Uterus (tissue), 4 donors: ENCODE results near the gene ADAMTS17. TPM values are rescaled to one million over a fixed set of nuclear protein-coding genes. Genes with fewer than 3 reads are reported as not detected.

Experiments used
- DNase-seq, 2 donors: peaks; one replicate each; pipeline ENCODE4 v3.0.0-alpha.2; 2019 to 2020
- H3K27ac ChIP-seq, 2 donors: fragments of 200-600 bp; sonication (generic); 1 replicate in 1 of 2; 2 replicates in 1 of 2; pipeline ENCODE4 v1.5.1; 2016 to 2018
- H3K27me3 ChIP-seq, 2 donors: fragments of 200-600 bp; sonication (generic); one replicate each; pipeline ENCODE4 v1.5.1; 2018 to 2019; ENCODE audit warnings: control low read depth in 1 of 2
- H3K36me3 ChIP-seq, 2 donors: fragments of 200-600 bp; sonication (generic); one replicate each; pipeline ENCODE4 v1.5.1; 2019; ENCODE audit warnings: control low read depth in 1 of 2
- H3K4me1 ChIP-seq, 2 donors: fragments of 200-600 bp; sonication (generic); one replicate each; pipeline ENCODE4 v1.5.1; 2018 to 2019; ENCODE audit warnings: control low read depth in 1 of 2
- H3K4me3 ChIP-seq, 2 donors: fragments of 200-600 bp; sonication (generic); 1 replicate in 1 of 2; 2 replicates in 1 of 2; pipeline ENCODE4 v1.5.1; 2018 to 2019; ENCODE audit warnings: mild to moderate bottlenecking in 1 of 2
- H3K9me3 ChIP-seq, 2 donors: fragments of 200-600 bp; sonication (generic); one replicate each; pipeline ENCODE4 v1.5.1; 2019; ENCODE audit warnings: control low read depth in 1 of 2
- POLR2A ChIP-seq, 2 donors: fragments of 450-650 bp; IDR thresholded peaks; one replicate each; pipeline ENCODE4 v1.6.1; 2016; ENCODE audit warnings: antibody characterized with exemption in 2 of 2, mild to moderate bottlenecking in 1 of 2, moderate library complexity in 1 of 2
- intact Hi-C: fragments of 100-400 bp; cut with DNase I; formaldehyde crosslinking; loops from one replicate; pipeline ENCODE4 v1.15.1; 2023; ENCODE audit warnings: low total_unique reads
- total RNA-seq, 4 donors: library from RNA; depleted of rRNA in 3 of 4; stranded (reverse); fragments of >200 nt in 3 of 4; gene quantifications; one replicate each; pipeline versions ENCODE4 v1.1.0 to v1.2.4, GENCODE V29; 2014 to 2023
- TF ChIP-seq, protein P1 (sequence below), 4 experiments: fragments of 200-600 bp in 2 of 4; fragments of 450-650 bp in 2 of 4; sonication (generic) in 2 of 4; IDR thresholded peaks; one replicate each; pipeline ENCODE4 v1.5.1; 2016 to 2019; ENCODE audit warnings: antibody characterized with exemption in 4 of 4, mild to moderate bottlenecking in 2 of 4, moderate library complexity in 1 of 4
- donor health status: DM: yes; HTN: yes; CAD: no.

Gene ADAMTS17
- total RNA-seq, 4 donors from 2014 or later, result 3.1 to 17.1 (median 8.1) TPM; not detected in 1

DNA sequence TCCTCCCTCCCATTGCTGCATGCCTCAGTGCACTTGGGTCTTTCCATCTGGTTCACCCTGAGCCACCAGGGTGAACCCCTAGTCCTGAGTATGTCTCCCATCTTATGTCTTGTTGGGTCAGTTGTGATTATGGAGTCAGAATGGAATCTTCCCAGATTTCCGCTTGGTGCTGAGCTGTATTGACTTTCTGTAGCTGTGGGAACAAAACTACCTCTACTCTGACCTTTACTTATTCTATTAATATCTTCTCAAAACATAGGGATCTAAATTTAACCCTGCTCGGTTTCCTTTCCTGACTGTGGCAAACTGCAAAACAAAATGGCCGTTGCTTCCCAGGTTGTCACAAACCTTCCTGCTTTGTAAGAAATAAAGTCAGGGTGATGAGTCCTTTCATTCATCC lies 312.7 kb downstream of the ADAMTS17 start:
- no peak for DNase-seq
- H3K4me3 ChIP-seq, result no peak overlapping the region
- no peak for TF ChIP-seq POLR2A (IDR thresholded peaks at IDR 0.05)
- TF ChIP-seq, protein P1, sequence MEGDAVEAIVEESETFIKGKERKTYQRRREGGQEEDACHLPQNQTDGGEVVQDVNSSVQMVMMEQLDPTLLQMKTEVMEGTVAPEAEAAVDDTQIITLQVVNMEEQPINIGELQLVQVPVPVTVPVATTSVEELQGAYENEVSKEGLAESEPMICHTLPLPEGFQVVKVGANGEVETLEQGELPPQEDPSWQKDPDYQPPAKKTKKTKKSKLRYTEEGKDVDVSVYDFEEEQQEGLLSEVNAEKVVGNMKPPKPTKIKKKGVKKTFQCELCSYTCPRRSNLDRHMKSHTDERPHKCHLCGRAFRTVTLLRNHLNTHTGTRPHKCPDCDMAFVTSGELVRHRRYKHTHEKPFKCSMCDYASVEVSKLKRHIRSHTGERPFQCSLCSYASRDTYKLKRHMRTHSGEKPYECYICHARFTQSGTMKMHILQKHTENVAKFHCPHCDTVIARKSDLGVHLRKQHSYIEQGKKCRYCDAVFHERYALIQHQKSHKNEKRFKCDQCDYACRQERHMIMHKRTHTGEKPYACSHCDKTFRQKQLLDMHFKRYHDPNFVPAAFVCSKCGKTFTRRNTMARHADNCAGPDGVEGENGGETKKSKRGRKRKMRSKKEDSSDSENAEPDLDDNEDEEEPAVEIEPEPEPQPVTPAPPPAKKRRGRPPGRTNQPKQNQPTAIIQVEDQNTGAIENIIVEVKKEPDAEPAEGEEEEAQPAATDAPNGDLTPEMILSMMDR (IDR thresholded peaks at IDR 0.05), result no peak
- no peaks in the 10 kb centered on the region for H3K9me3 ChIP-seq
- intact Hi-C loops, result no loop called here
- H3K27ac ChIP-seq, result no peak overlapping the region
- H3K27me3 ChIP-seq, result no peaks in the 10 kb centered on the region
- H3K4me1 ChIP-seq, result no peaks in the 10 kb centered on the region
- no peaks in the 10 kb centered on the region for H3K36me3 ChIP-seq

DNA sequence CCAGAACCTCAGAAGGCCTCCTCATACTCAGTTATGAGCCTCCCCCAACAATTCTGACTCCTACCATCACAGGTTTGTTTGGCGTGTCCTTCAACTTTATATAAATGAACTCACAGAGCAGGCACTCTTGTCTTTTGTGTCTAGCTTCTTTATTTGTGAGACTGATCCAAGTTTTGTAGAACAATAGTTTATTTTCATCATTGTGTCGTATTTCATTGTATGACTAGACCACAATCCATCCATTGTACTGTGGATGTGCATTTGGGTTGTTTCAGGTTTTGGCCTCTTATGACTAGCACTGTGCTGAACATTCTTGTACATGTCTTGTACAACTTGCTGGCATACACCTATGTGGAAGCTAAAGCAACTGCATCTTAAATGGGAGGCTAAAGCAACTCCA lies 315.7 kb downstream of the ADAMTS17 start:
- DNase-seq, result no peak
- TF ChIP-seq, protein P1 (IDR thresholded peaks at IDR 0.05), result no peak
- Histone ChIP-seq H3K36me3 (no peaks in the 10 kb centered on the region), H3K27me3 (no peaks in the 10 kb centered on the region), H3K4me3 (no peak overlapping the region), H3K27ac (no peak overlapping the region), H3K4me1 (no peaks in the 10 kb centered on the region), H3K9me3 (no peaks in the 10 kb centered on the region)
- intact Hi-C loops, result no loop called here

DNA sequence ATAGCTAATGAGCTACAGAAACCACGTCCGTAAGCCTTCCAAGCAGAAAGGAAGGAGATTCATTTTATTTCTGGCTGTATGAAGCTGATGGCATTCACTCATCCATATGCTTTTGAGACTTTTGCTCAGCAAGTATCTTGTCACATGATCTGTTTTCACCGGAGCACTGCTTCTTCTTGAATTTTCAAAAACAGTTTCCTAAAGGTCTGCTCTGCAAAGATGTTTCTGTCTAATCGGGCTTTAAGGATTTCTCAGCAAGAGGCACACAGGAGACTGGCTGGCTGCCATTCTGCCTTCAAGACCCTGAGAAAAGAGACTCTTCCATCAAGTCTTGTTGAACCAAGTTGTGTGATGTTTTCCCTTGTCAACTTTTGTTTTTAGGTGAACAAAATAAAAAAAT lies 319.0 kb downstream of the ADAMTS17 start:
- TF ChIP-seq, protein P1 (IDR thresholded peaks at IDR 0.05), result no peak
- TF ChIP-seq POLR2A (IDR thresholded peaks at IDR 0.05), result no peak
- no peak overlapping the region for H3K4me3 ChIP-seq
- no peaks in the 10 kb centered on the region for H3K27me3 ChIP-seq
- H3K4me1 ChIP-seq, result no peaks in the 10 kb centered on the region
- H3K9me3 ChIP-seq, result no peaks in the 10 kb centered on the region
- no peaks in the 10 kb centered on the region for H3K36me3 ChIP-seq
- intact Hi-C loops, result no loop called here
- peak overlapping the region in 1 of 2 donors; percentile 33 for H3K27ac ChIP-seq
- no peak for DNase-seq

DNA sequence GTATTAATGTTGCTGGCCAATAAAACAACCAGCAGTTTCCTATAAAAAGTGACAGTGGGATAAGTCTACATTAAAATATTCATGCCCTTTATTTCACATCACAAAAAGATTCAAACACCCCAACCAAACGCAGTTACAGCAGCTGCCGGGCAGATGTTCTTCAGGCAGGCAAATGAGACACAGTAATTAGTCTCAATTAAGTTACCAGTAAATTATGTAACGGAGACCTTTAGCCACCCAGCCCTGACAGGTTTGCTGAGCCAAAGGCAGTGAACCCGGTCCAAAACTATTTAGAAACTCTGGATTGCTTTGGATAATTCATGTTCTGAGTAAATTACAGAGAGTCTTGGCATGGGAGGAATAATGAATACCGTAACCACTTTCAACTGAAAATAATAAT lies 319.4 kb downstream of the ADAMTS17 start:
- Histone ChIP-seq H3K27ac (peak overlapping the region in 1 of 2 donors; percentile 33), H3K4me3 (no peak overlapping the region), H3K36me3 (no peaks in the 10 kb centered on the region), H3K4me1 (no peaks in the 10 kb centered on the region), H3K9me3 (no peaks in the 10 kb centered on the region), H3K27me3 (no peaks in the 10 kb centered on the region)
- intact Hi-C loops, result no loop called here
- TF ChIP-seq, protein P1 (IDR thresholded peaks at IDR 0.05), result no peak
- no peak for TF ChIP-seq POLR2A (IDR thresholded peaks at IDR 0.05)
- peak in 1 of 2 donors; percentile 40 for DNase-seq

DNA sequence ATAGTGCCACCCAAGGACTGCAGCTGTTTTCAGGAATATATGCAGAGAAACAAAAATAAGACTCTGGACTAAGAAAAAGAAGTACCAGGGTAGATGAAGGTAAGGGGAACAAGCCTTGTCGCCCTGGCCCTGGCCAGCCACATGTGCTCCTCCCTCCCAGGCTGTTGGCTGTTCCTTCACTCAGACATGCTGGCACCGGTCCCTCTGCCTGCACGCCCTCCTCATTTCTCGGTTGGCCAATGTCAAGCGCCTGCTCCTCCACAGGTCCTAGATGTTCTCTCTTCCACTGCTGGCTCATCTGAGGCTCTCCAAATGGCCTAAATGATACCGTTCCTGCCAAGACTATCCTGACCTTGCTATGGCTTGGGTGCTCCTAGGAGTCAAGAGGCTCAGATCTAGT lies 320.1 kb downstream of the ADAMTS17 start:
- Histone ChIP-seq H3K4me1 (no peaks in the 10 kb centered on the region), H3K27ac (no peak overlapping the region), H3K9me3 (no peaks in the 10 kb centered on the region), H3K36me3 (no peaks in the 10 kb centered on the region), H3K4me3 (no peak overlapping the region), H3K27me3 (no peaks in the 10 kb centered on the region)
- intact Hi-C loops, result no loop called here
- no peak for TF ChIP-seq POLR2A (IDR thresholded peaks at IDR 0.05)
- TF ChIP-seq, protein P1 (IDR thresholded peaks at IDR 0.05), result no peak
- peak in 1 of 2 donors; percentile 36 for DNase-seq
